Measurements from ENCODE around the gene ADAM15.

The ADAM15 gene

DNA sequence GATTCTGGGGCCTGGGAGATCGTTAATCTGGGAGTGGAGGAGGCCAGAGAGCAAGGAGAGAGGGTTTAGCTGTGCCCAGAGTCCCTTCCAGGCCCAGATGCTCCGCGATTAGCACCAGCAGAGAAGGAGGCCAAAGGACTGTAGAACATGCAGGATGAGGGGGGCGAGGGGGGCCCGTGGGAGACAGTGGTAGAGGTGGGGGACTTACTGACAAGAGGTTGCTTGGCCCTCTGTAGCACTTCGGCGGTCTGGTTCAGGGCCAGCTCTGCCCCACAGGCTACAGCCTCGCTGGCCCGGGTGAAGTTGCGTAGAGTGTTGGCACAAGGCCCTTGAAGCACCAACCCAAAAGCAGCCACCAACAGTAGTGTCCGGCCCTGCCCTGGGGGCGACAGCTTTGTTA is 18.2 kb upstream of the ADAM15 start:
- DNase-seq, result no peak

DNA sequence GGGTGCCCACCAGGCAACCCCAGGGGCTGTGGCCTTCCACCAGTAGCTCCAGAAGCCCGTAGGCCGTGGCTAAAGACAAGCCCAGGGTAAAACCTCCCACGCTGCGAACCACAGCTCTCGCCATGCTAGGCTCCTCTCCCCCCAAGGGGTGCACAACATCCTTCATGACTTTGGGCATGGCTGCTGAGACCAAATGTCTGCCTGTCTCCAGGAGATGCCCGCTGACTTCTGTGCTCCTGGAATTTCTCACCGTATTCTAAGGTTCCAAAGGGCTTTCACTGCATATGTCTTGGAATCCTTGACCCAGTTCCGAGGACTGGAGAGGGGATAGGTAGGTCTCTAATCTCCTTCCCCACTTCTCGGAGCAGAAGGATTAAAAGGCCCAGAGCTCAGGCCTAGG is 17.6 kb upstream of the ADAM15 start, which contains the start of the genes DCST1 and DCST2:
Gene DCST1, plus strand, starts transcription at position 301 of the 400 bp plus-strand sequence. CDS start 213 bp downstream, outside the sequence.
Gene DCST2, minus strand, starts transcription at position 258 of the 400 bp plus-strand sequence. Its CDS starts 80 bp downstream, at position 178.
- DNase-seq, result no peak

DNA sequence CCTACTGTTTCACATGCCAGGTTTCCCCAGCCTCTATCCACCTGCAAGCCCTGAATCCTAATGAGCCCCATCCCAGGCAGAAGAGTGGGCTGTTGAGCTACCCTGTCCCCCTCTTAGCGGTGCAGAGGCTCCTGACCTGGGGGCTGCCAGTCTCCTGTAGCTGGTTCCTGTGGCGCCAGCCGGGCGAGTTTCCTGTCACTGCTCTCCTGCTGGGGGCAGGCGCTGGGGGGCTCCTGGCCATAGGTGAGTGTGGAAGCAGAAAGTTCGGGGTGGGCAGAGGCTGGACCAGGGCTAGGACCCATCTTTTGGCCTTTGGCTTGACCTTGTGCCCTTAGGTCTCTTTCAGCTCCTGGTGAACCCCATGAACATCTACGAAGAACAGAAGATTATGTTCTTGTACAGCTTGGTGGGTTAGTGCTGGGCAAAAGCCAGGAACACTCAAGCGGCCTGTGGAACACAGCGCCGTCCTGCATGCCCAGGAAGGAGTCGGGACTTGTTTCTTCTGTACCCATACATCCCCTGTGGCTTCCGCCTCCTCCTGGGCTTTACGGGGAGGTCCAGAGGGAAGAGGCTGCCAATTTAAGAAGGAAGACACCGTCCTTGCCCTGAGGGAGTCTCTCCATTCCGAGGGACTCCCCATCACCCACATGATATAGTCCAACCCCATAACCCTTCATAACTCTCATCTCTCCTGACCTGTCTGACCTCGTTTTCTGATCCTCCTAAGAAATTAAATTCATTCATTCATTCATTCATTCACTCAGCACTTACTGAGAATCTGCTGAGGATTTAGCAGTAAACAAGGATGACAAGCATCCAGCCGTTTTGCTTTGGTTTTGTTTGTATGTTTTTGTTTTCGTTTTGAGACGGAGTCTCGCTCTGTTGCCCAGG is 16.6 kb upstream of the ADAM15 start:
- no peak for DNase-seq

DNA sequence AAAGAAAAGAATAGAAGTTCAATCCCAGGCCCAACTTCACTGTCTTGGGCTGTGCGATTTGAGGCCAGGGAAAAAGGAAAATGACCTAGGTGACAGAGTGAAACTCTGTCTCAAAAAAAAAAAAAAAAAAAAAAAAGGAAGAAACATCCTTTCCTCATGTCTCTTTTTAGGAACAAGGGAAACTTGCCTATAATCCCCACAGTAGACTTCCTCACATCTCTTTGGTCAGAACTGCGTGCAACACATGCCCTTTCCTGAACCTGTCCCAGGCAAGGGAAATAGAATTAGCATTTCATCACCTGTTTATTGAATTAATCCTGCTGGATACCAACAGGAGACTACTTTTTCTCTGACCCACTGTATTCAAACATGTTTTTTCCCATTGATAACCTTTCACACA is 15.2 kb upstream of the ADAM15 start:
- DNase-seq, result no peak

DNA sequence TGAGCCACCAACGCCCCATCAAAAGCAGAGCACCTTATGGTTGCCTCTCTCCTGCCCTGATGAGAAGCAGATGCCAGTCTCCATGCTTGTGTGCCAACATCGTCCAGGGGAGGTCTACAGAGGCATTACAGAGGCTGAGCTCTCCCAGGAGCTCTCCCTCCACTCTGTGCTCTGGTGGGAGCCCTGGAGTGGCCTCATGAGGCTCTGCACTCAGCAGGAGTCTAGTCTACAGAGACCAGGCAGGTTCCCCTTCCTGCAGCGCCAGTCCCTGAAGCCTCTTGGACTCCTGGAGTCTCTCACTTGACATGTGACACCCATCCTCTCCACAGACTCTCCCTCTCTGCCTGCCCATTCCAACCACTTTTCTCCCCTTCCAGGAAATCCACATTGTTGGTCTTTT is 14.1 kb upstream of the ADAM15 start:
- no peak for DNase-seq

DNA sequence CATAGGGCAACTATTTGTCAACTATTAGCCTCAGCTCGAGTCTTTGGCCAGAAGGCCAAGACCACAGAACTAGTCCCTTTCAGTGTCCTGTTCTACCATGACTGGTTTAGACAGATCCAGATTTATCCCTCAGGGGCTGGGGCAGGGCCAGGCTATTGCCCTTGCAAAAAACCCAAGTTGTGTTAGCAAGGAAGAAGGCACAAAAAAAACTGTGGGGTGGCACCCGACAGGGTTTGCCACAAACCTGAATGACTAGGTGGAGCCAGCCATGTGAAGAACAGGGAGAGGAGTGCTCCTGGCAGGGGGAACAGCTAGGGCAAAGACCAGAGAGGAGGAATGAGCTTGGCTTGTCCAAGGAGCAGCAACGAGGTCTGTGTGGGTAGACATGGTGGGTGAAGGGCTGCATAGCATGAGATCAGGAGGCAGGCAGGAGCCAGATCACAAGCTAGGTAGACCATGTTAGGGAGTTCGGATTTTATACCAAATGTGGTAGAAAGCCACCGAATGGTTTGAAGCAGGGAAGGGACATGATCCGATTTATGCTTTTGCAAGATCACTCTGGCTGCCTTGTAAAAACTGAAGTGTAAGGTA is 13.2 kb upstream of the ADAM15 start:
- no peak for DNase-seq

DNA sequence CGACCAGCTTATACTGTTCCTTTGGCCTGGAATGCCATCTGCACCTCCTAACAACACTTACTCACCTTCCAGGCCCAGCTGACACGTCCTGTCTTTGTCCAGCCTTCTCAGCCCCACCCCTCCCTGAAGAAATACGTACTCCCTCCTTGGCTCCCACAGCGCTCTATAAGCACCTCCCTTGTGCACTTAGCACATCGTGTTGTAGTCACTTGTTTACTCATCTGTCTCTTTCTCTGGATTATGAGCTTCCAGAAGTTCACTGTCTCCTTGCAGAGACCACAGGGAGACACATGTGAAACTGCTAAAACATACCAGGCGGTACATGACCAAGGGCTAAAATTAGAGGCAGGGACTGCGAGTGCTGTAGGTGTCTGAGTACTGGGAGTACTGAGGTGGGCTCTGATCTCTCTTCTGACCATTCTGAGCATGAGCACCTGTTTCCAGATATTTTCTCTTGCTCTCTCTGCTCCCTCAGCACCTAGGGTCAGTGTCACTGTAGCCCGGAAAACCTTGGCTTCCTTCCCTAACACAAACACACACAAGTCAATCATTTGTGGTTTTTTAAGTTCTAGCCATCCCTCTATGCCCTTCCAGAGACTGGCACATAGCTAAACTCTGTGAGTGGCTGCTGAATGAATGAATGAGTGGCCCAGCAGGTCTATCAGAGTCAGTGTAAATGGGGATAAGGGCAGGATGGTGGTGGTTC is 12.4 kb upstream of the ADAM15 start:
- no peak for DNase-seq

DNA sequence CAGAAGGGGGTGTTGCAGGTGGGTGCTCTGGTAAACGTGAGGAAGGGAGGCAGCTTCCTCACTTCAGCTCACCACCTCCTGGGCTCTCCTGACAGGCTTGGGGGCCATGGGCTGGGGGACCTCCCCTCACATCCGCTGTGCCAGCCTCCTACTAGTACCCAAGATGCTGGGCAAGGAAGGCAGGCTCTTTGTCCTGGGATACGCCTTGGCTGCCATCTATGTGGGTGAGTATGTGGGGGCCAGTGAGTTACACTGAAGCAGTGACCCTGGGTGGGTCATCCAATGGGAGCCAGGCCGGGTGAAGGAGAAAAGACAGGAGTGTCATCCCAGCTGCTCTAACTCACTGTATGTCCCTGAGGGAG is 11.8 kb upstream of the ADAM15 start:
- DNase-seq, result no peak

DNA sequence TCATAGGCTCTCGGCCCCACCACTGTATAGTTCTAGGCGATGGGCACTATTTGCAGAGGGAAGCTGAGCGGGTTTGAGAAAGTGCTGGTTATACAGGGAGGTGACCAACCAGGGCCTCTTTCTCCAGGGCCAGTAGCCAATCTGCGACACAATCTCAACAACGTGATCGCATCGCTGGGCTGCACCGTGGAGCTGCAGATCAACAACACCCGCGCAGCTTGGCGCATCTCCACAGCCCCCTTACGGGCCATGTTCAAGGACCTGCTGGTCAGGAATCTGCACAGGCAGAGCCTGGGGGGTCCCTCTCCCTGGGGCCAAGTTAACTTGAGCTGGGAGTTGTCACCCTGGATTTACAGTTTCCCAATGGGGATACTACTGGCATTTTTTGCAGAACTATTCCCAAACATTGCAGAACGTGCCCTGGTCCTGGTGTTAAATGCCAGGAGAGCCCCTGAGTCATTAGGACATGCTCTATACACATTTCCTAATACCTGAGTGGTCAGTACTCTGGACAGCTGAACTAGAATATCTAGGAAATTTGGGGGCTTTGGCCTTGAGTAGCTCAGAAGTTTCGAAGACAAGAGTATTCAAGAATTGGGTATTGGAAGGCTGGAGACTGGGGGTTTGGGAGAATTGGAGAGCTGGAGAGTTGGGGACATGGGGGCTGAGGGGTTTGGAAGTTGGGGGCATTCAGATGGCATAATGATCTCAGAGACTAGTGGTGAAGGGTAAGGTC is 10.6 kb upstream of the ADAM15 start:
- DNase-seq, result no peak

DNA sequence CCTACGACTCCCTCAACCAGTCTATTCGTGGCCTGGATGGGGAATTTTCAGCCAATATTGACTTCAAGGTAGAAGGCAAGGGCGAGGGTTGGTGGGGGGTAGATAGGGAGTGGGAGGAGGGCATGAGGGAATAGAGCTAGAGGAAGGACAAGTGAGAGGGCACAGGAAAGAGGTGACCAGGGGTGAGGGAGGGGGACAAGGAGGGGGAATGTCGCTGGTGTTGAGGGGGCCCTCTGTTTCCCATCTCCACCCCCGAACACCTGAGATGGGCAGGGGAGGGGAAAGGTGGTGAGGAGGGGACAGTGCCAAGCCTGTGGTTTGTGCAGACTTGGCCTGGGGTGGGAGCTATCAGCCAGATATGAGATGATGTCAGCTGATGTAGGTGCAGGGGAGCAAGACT is 8.3 kb upstream of the ADAM15 start:
- no peak for DNase-seq

DNA sequence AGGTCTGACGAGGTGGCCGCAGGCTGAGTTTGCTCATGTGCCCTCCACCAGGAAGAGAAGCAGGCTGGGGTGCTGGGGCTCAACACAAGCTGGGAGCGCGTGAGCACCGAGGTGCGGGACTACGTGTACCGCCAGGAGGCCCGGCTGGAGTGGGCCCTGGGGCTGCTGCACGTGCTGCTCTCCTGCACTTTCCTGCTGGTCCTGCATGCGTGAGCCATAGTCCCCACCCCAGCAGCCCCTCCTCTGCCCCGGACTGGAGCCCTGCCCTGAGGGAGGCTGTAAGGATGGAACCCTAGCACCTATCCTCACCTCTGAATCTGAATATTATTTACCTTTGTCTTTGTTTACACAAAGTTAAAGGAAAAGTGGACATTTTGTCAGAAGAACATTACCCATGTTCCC is 7.8 kb upstream of the ADAM15 start:
- DNase-seq, result no peak

DNA sequence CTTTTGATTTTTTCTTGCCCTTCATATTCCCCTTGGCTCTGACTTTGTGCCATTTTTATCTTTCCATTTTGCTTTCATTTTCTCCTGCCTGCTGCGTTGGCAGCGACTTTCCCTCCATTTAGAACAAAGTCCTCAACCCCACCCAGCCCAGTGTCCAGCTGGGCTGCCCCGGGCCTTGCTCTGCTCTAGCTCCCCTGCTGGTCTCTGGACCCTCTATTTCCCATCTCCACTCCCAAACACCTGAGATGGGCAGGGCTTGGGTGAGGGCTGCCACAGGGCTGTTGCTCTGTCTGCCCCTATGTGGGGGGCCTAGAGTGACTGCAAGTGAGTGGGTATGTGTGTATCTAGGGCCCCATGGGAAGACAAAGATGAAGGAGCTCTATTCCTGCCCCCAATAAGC is 7.3 kb upstream of the ADAM15 start:
- no peak for DNase-seq

DNA sequence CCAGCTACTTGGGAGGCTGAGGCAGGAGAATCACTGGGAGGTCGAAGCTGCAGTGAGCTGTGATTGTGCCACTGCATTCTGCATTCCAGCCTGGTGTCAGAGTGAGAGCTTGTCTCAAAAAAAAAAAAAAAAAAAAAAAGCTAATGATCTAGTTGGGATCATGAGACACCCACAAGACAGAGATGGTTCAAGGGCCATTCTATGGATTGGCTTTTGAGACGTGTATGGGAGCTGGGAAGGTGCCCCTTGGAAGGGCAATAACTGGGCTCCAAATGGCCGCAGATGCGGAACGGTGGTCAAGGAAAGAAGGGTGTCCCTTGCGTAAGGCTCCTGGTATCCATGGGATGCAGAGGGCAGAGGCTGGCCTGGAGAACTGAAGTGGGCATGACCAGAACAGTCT is 6.8 kb upstream of the ADAM15 start:
- no peak for DNase-seq

DNA sequence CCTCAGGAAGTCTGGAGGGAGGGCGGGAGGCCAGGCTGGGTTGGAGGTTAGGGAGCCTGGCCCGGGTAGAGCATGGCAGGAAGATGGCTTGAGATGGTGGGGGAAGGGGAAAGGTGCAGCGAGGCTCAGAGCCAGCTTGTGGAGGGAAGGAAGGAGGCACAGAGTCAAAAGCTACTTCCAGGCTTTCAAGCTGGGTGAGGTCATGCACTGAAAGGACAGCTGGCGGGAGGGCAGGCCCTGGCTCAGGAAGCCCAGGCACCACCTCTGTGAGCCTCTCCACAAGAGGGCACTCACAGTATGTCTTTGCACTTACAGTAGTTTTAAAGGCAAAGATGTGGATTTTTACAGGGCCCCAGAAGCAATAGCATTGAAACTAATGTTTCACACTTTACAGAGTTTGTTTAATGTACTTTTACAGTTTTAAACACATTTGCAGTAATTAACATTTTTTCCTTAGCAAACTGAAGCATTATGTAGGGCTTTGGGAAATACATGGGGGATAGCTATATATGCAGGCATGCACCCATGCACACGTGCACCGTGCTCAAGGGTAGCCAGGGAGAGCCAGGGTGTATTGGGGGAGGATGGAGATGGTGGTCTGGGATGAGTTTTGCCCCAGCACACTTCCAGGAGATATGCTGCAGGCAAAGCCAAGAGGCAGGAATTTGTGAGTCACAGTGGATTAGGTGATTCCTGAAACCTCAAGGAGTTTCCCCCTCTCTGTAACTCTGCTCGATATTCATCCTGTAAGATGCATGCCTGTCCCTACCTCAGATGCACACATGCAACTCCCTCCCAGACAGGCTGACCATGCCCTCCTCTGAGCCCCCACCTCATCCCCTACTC is 6.1 kb upstream of the ADAM15 start:
- DNase-seq, result peak; percentile 63

DNA sequence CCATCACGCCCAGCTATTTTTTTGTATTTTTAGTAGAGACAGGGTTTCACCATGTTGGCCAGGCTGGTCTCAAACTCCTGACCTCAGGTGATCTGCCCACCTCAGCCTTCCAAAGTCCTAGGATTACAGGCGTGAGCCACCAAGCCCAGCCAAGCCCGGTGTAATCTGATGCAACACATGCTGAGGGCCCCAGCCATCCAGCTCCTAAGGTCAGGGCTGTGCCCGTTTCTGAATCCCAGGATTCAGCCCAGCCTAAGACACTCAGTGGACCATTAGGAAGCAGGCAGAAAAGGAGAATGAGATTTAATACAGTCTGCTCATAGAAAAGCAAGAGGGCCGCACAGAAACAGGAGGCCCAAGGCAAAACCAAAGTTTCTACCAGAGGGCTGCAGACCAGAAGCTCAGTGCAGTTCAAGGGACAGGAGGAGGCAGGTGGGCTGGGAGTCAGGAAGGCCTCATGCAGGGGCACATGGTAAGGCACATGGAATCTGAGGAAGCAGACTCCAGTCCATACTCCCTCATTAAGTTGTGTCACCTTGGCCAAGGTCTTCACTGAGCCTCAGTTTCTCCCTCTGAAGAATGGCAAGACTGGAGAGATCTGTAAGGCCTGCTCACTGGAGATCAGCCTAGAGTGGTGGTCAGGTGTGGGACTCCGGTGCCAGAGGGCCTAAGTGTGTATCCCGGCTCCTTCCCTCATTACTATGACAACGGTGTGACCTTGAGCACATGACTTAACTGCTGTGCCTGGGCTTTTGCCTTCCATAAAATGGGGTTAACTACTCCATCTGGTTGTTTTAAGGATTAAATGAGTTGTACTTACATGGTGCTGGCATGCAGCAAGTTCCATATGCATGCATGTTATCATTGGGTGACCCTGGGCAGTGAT is 2.4 kb upstream of the ADAM15 start:
- no peak for DNase-seq

DNA sequence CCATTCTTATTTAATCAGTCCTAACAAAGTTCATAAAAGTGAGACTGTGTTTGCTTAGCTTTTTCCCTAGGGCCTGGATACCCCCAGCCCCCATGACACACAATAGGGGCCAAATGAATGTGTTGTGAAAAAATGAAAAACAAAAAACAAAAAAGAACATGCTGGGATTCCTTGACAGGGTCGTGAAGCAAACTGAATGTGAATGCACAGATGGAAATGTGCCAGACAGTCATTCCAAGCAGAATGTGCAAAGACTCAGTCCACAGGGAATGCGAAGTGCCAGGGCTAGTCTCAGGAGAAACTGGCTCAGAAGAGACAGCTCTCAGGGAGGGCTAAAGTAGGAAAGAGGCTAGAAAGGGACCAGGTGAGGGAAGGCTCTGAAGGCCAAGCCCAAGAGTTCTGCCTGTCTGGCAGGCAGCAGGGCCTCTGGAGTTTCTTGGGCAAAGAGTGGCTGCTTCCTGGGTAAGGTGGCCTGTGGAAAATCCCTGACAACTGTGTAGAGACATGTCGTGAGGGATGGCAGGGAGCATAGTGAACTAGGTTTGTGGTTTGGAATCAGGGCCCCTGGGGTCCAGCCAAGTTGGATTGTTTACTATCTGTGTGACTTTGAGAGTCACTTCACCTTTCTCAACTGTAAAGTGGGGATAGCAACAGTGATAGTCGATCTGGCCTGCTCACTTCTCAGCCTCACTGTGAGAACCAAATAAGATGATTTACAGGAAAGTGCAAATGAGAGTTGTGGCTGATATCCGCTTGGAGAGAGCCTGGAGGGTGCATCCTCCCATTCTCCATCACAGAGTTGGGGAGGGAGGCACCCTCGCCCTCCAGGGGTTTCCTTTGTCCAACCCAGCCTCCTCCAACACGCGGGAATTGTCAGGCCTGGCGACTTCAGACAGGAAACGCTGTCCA is 1.2 kb upstream of the ADAM15 start:
- no peak for DNase-seq

DNA sequence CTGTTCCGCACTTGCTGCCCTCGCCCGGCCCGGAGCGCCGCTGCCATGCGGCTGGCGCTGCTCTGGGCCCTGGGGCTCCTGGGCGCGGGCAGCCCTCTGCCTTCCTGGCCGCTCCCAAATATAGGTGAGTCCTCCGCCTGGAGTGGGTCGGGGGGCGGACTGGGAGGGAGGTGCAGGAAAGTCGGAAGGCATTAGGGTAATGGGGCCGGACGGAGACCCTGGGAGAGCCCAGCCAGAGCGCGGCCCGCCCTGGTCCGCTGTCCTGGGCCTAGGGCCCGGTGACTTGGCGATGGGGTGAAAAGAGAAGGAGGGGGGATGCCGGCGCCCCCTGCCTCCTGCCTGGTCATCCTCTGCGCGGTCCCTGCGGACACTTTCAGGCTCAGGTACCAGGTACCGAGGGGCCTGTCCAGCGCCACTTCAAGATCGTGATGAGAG is 243 bp downstream of the ADAM15 start:
- no peak for DNase-seq

DNA sequence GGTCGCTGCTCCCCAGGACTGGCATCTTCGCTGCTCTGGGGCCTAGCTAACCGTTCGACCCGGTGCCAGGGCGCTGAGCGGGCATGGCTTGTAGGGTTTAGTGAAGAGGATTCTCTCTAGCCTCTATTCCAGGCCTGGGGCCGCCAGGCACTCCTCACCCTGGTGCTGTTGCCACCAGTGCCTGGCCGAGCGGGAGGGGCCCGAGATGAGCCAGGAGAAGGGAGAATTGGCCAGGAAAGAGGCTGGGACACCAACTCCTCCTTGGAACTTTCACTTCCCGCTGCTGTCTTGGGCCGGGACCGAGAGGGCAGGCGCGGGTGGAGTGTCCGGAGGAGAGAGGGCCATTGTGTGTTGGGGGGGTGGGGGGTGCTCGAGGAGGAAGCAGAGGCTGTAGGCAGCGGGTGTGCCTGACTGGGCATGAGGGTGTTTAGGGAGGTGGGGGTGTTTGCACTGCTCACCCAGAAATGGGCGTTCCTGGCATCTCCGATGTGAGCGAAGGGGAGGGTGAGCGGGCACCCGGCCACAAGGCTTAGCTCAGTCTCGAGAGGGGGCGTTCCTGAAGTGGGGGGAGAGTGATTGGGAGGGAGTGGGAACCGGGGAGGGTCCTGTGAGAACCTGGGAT is 772 bp downstream of the ADAM15 start:
- peak; percentile 30 for DNase-seq
